IMR-90 (cell line): ENCODE measurements around the gene UBE2E2. TPM values are rescaled to one million over a fixed set of nuclear protein-coding genes. Genes with fewer than 3 reads are reported as not detected.

Experiments used
- ATAC-seq: fragments of 200-7000 bp; cut with Tn5 transposase; 2 replicates; pipeline ENCODE4 v1.9.1; 2020; ENCODE audit warnings: low read depth, mild to moderate bottlenecking, moderate library complexity
- BruUV-seq: library from RNA; stranded (reverse); fragments of 400-500 nt; replicated peaks from 2 replicates; lab custom pipeline; 2021; lab: Mats Ljungman, UMichigan
- CTCF ChIA-PET: fragments of 300-600 bp; formaldehyde crosslinking; extraction: SDS; loops from one replicate; lab custom pipeline; 2021; ENCODE audit warnings: antibody characterized with exemption; lab: Yijun Ruan, JAX
- POLR2A ChIA-PET: fragments of 300-600 bp; sonication (Branson Sonifier 250); formaldehyde crosslinking; loops from one replicate; lab custom pipeline; 2022; ENCODE audit warnings: antibody characterized with exemption; ENCODE audit not compliant: unreplicated experiment; lab: Charles Lee
- DNase-seq: peaks from one replicate; pipeline ENCODE4 v3.0.0; 2013
- H2AFZ ChIP-seq: replicated peaks from 2 replicates; pipeline ENCODE3; 2013; ENCODE audit warnings: low read length, mild to moderate bottlenecking; ENCODE audit not compliant: poor library complexity
- H2AK5ac ChIP-seq: 2 replicates; pipeline ENCODE4 v1.6.1; 2013; ENCODE audit warnings: low read depth, low read length, inconsistent platforms
- H2AK9ac ChIP-seq: replicated peaks from 2 replicates; pipeline ENCODE3; 2013; ENCODE audit warnings: mild to moderate bottlenecking, low read depth, low read length, moderate library complexity; ENCODE audit not compliant: poor library complexity
- H2BK120ac ChIP-seq: 2 replicates; pipeline ENCODE4 v1.6.1; 2013; ENCODE audit warnings: low read depth, low read length, inconsistent platforms
- H2BK15ac ChIP-seq: 3 replicates; pipeline ENCODE4 v1.6.1; 2013; ENCODE audit warnings: low read depth, low read length, inconsistent platforms
- H2BK20ac ChIP-seq: 2 replicates; pipeline ENCODE4 v1.6.1; 2013; ENCODE audit warnings: low read depth, mild to moderate bottlenecking, inconsistent platforms, low read length, moderate library complexity
- H2BK5ac ChIP-seq: 2 replicates; pipeline ENCODE4 v1.6.1; 2013; ENCODE audit warnings: mild to moderate bottlenecking, low read depth, low read length, inconsistent platforms; ENCODE audit not compliant: poor library complexity, severe bottlenecking
- H3K14ac ChIP-seq: replicated peaks from 2 replicates; pipeline ENCODE4 v1.6.1; 2013; ENCODE audit warnings: low read depth, low read length, inconsistent platforms
- H3K18ac ChIP-seq: 2 replicates; pipeline ENCODE4 v1.6.1; 2013; ENCODE audit warnings: low read depth, low read length, control low read depth
- H3K23ac ChIP-seq: 2 replicates; pipeline ENCODE4 v1.6.1; 2013; ENCODE audit warnings: low read depth, low read length, inconsistent platforms
- H3K27ac ChIP-seq: 2 replicates; pipeline ENCODE4 v1.5.1; 2013; ENCODE audit warnings: mild to moderate bottlenecking, control low read depth, low read length; ENCODE audit not compliant: insufficient read depth
- H3K27me3 ChIP-seq: 2 replicates; pipeline ENCODE4 v1.6.1; 2013; ENCODE audit warnings: low read length; ENCODE audit not compliant: control insufficient read depth, insufficient read depth
- H3K36me3 ChIP-seq: 2 replicates; pipeline ENCODE4 v1.6.1; 2013; ENCODE audit warnings: low read length, mixed read lengths; ENCODE audit not compliant: control insufficient read depth, insufficient read depth
- H3K4ac ChIP-seq: 2 replicates; pipeline ENCODE4 v1.6.1; 2013; ENCODE audit warnings: low read depth, low read length, inconsistent platforms
- H3K4me1 ChIP-seq: 2 replicates; pipeline ENCODE4 v1.6.1; 2013; ENCODE audit warnings: low read length, mixed read lengths; ENCODE audit not compliant: control insufficient read depth, insufficient read depth
- H3K4me2 ChIP-seq: 2 replicates; pipeline ENCODE4 v1.6.1; 2013; ENCODE audit warnings: low read depth, mild to moderate bottlenecking, control low read depth, low read length, moderate library complexity
- H3K4me3 ChIP-seq: 2 replicates; pipeline ENCODE4 v1.5.1; 2013; ENCODE audit warnings: low read depth, mild to moderate bottlenecking, control low read depth, low read length, moderate library complexity; ENCODE audit not compliant: insufficient read depth
- H3K56ac ChIP-seq: 2 replicates; pipeline ENCODE4 v1.6.1; 2013; ENCODE audit warnings: low read length, inconsistent platforms; ENCODE audit not compliant: insufficient read depth; ENCODE audit errors: extremely low read depth
- H3K79me1 ChIP-seq, 2 experiments: 2 replicates each; pipeline ENCODE4 v1.6.1; 2013; ENCODE audit warnings: low read length in 2 of 2, inconsistent platforms in 1 of 2, low read depth in 1 of 2
- H3K9ac ChIP-seq: 2 replicates; pipeline ENCODE4 v1.6.1; 2013; ENCODE audit warnings: low read depth, low read length, control low read depth
- H3K9me1 ChIP-seq: 2 replicates; pipeline ENCODE4 v1.6.1; 2013; ENCODE audit warnings: low read length, inconsistent platforms; ENCODE audit not compliant: insufficient read depth
- H3K9me3 ChIP-seq: 2 replicates; pipeline ENCODE4 v1.6.1; 2013; ENCODE audit warnings: low read length; ENCODE audit not compliant: control insufficient read depth, insufficient read depth
- H4K20me1 ChIP-seq: 2 replicates; pipeline ENCODE4 v1.6.1; 2013; ENCODE audit warnings: low read length, inconsistent platforms; ENCODE audit not compliant: insufficient read depth
- H4K5ac ChIP-seq: 2 replicates; pipeline ENCODE4 v1.6.1; 2013; ENCODE audit warnings: mild to moderate bottlenecking, low read depth, low read length, control low read depth
- H4K8ac ChIP-seq, 2 experiments: 2 replicates each; pipeline ENCODE4 v1.6.1; 2013; ENCODE audit warnings: low read depth in 2 of 2, low read length in 2 of 2, control low read depth in 1 of 2, inconsistent platforms in 1 of 2
- H4K91ac ChIP-seq: 2 replicates; pipeline ENCODE4 v1.6.1; 2013; ENCODE audit warnings: low read depth, low read length, inconsistent platforms; ENCODE audit not compliant: insufficient read depth
- BHLHE40 ChIP-seq: fragments of 150-350 bp; IDR thresholded peaks from 2 replicates; pipeline ENCODE4 v1.6.1; 2016; ENCODE audit warnings: mild to moderate bottlenecking, low read depth, low read length
- CHD1 ChIP-seq: IDR thresholded peaks from 2 replicates; pipeline ENCODE4 v1.6.1; 2012; ENCODE audit warnings: low read depth, low read length, improper control_type of control experiment
- CTCF ChIP-seq: conservative IDR thresholded peaks from 2 replicates; pipeline ENCODE4 v1.5.1; 2012; ENCODE audit warnings: mild to moderate bottlenecking, low read depth, low read length, improper control_type of control experiment
- ELK1 ChIP-seq: fragments of 150-350 bp; IDR thresholded peaks from 2 replicates; pipeline ENCODE4 v1.6.1; 2016; ENCODE audit warnings: low read depth, mild to moderate bottlenecking, low read length, moderate library complexity, borderline replicate concordance
- FOS ChIP-seq: fragments of 150-350 bp; IDR thresholded peaks from 2 replicates; pipeline ENCODE4 v1.6.1; 2016; ENCODE audit warnings: low read depth, low read length
- MAFK ChIP-seq: IDR thresholded peaks from 2 replicates; pipeline ENCODE4 v1.6.1; 2012; ENCODE audit warnings: low read depth, low read length, improper control_type of control experiment
- MAZ ChIP-seq: IDR thresholded peaks from 2 replicates; pipeline ENCODE4 v1.6.1; 2012; ENCODE audit warnings: low read depth, mild to moderate bottlenecking, low read length, improper control_type of control experiment, moderate library complexity, borderline replicate concordance
- MXI1 ChIP-seq: IDR thresholded peaks from 2 replicates; pipeline ENCODE4 v1.6.1; 2012; ENCODE audit warnings: low read depth, mild to moderate bottlenecking, low read length, moderate library complexity, borderline replicate concordance
- NFE2L2 ChIP-seq: fragments of 150-350 bp; IDR thresholded peaks from 2 replicates; pipeline ENCODE4 v1.6.1; 2016; ENCODE audit warnings: low read depth, mild to moderate bottlenecking, low read length
- POLR2A ChIP-seq: IDR thresholded peaks from 2 replicates; pipeline ENCODE4 v1.6.1; 2012; ENCODE audit warnings: mild to moderate bottlenecking, low read depth, low read length
- RAD21 ChIP-seq: IDR thresholded peaks from 2 replicates; pipeline ENCODE4 v1.6.1; 2012; ENCODE audit warnings: low read length, improper control_type of control experiment
- RFX5 ChIP-seq: IDR thresholded peaks from 2 replicates; pipeline ENCODE4 v1.8.0; 2012; ENCODE audit warnings: low read depth, mild to moderate bottlenecking, low read length, moderate library complexity
- SMC3 ChIP-seq: fragments of 150-350 bp; IDR thresholded peaks from 2 replicates; pipeline ENCODE4 v1.6.1; 2016; ENCODE audit warnings: low read depth, mild to moderate bottlenecking, antibody characterized with exemption, low read length, moderate library complexity
- USF2 ChIP-seq: fragments of 150-350 bp; IDR thresholded peaks from 2 replicates; pipeline ENCODE4 v1.6.1; 2017; ENCODE audit warnings: mild to moderate bottlenecking, antibody characterized with exemption, low read length, low read depth
- WGBS, 2 experiments: methylation state at CpG; one replicate each; pipeline versions ENCODE4 v1.1.5 to v1.1.7; 2013; ENCODE audit warnings: missing lambda C conversion rate in 2 of 2; ENCODE audit not compliant: insufficient read length in 1 of 2; ENCODE audit errors: extremely low coverage in 2 of 2; 5-methylcytosine and 5-hydroxymethylcytosine counted together
- dilution Hi-C: fragments of 300-500 bp; cut with HindIII; formaldehyde crosslinking; loops from one replicate; pipeline ENCODE4 v1.14.3; 2018; ENCODE audit warnings: low sequenced_read_pairs; ENCODE audit not compliant: unreplicated experiment
- in situ Hi-C: fragments of 300-500 bp; cut with MboI; formaldehyde crosslinking; loops from 3 replicates; pipeline ENCODE4 v1.14.3; 2019; ENCODE audit warnings: low sequenced_read_pairs, inconsistent platforms, mixed read lengths
- intact Hi-C: fragments of 100-400 bp; cut with micrococcal nuclease; formaldehyde crosslinking; loops from 2 replicates; pipeline ENCODE4 v1.10.0; 2022
- polyA plus RNA-seq, 3 experiments: library from polyadenylated mRNA; depleted of rRNA; stranded (reverse); fragments of >200 nt; gene quantifications; 2 replicates each; pipeline ENCODE4 v1.2.3, GENCODE V29; 2012; ENCODE audit warnings: low replicate concordance in 1 of 3
- total RNA-seq: library from RNA; depleted of rRNA; stranded (reverse); fragments of >200 nt; gene quantifications from 2 replicates; pipeline ENCODE4 v1.2.3, GENCODE V29; 2012

UBE2E2 gene
- total and polyA plus RNA-seq, 2 of the 4 experiments (the other 2 are of a cell fraction), result 18.6 to 32.7 TPM

GRCh38 chr3:23608650-23609049, 405.5 kb downstream of the UBE2E2 start:
- no peak overlapping the region for H2BK120ac ChIP-seq
- ATAC-seq, result no peak
- no peak overlapping the region for H2BK5ac ChIP-seq
- H2BK20ac ChIP-seq, result no peak overlapping the region
- TF ChIP-seq SMC3 (no peak), CHD1 (no peak), CTCF (no peak), NFE2L2 (no peak), USF2 (no peak), MAZ (no peak), POLR2A (no peak), MXI1 (no peak), RFX5 (no peak), RAD21 (no peak), MAFK (no peak), ELK1 (no peak), BHLHE40 (no peak), FOS (no peak)
- no peaks in the 10 kb centered on the region for H3K79me1 ChIP-seq
- no peak overlapping the region for H3K23ac ChIP-seq
- intact Hi-C loops (no loop called here), dilution Hi-C loops (no loop called here), in situ Hi-C loops (no loop called here)
- no peak overlapping the region for H3K56ac ChIP-seq
- no peak overlapping the region for H2AFZ ChIP-seq
- H4K20me1 ChIP-seq, result no peaks in the 10 kb centered on the region
- no peak overlapping the region for H3K27ac ChIP-seq
- H2AK5ac ChIP-seq, result no peak overlapping the region
- POLR2A ChIA-PET, result no interaction called here
- no peaks in the 10 kb centered on the region for H3K9me1 ChIP-seq
- no peak overlapping the region for H3K14ac ChIP-seq
- no peak overlapping the region for H2AK9ac ChIP-seq
- H2BK15ac ChIP-seq, result no peak overlapping the region
- BruUV-seq, result no TSS peak
- no peak overlapping the region for H3K18ac ChIP-seq
- no peak overlapping the region for H4K5ac ChIP-seq
- no peak for DNase-seq
- CTCF ChIA-PET, result no interaction called here
- no peaks in the 10 kb centered on the region for H3K27me3 ChIP-seq
- no peak overlapping the region for H4K8ac ChIP-seq
- H3K36me3 ChIP-seq, result no peaks in the 10 kb centered on the region
- no peak overlapping the region for H3K4me2 ChIP-seq
- H3K4ac ChIP-seq, result no peak overlapping the region
- no peaks in the 10 kb centered on the region for H3K9me3 ChIP-seq
- H3K9ac ChIP-seq, result no peak overlapping the region
- H4K91ac ChIP-seq, result no peak overlapping the region
- WGBS, 2 experiments, result 75% methylated on average over 1 of the region's 2 CpGs; no CpG with 5 or more reads in 1 of the 2 experiments
- H3K4me1 ChIP-seq, result peaks cover 3% of the 10 kb centered on the region; the same call in 1 of the 2 replicates
- H3K4me3 ChIP-seq, result no peak overlapping the region
